Activated T-cell treated with anti-CD3 and anti-CD28 coated beads for 24 hours (primary cell): Measurements from ENCODE around the gene SREBF1.

Experiments used
- DNase-seq: peaks from one replicate; pipeline ENCODE4 v3.0.0-alpha.2; 2020; ENCODE audit warnings: low read depth

The SREBF1 gene

GRCh38 chr17:17840751-17841591 is 4.2 kb upstream of the SREBF1 start:
- DNase-seq: no peak

GRCh38 chr17:17839791-17840707 is 3.3 kb upstream of the SREBF1 start:
- DNase-seq: peak; percentile 76

GRCh38 chr17:17837966-17838962 is 1.5 kb upstream of the SREBF1 start:
- no peak for DNase-seq

GRCh38 chr17:17837380-17837821 is 615 bp upstream of the SREBF1 start:
- no peak for DNase-seq

- peak; percentile 95 for DNase-seq
Measured at GRCh38 chr17:17836250-17836817, 452 bp downstream of the SREBF1 start.

- DNase-seq: no peak
Measured at GRCh38 chr17:17835415-17836249, 1.2 kb downstream of the SREBF1 start.

GRCh38 chr17:17834974-17835373 is 1.8 kb downstream of the SREBF1 start:
- no peak for DNase-seq

GRCh38 chr17:17833658-17834357 is 3.0 kb downstream of the SREBF1 start:
- DNase-seq: no peak

- DNase-seq: no peak
Measured at GRCh38 chr17:17832032-17832363, 4.8 kb downstream of the SREBF1 start.

- no peak for DNase-seq
Measured at GRCh38 chr17:17831208-17832031, 5.4 kb downstream of the SREBF1 start.

- no peak for DNase-seq
Measured at GRCh38 chr17:17830740-17831207, 6.0 kb downstream of the SREBF1 start.

- no peak for DNase-seq
Measured at GRCh38 chr17:17830269-17830567, 6.6 kb downstream of the SREBF1 start.

- no peak for DNase-seq
Measured at GRCh38 chr17:17827826-17828621, 8.8 kb downstream of the SREBF1 start.

GRCh38 chr17:17826942-17827785 is 9.6 kb downstream of the SREBF1 start:
- DNase-seq: no peak

GRCh38 chr17:17826342-17826713 is 10.5 kb downstream of the SREBF1 start:
- no peak for DNase-seq

- no peak for DNase-seq
Measured at GRCh38 chr17:17824783-17825614, 11.8 kb downstream of the SREBF1 start.
